NCI-H1436 (cell line): ENCODE measurements around the gene SULT1A2.
"Not testable (repeated sequence)": the region's sequence is repeated elsewhere in the genome, so short reads cannot be mapped to it uniquely, and the experiment has no call there.

Experiments
- DNase-seq: peaks from one replicate; lab custom pipeline; 2025; lab: John Stamatoyannopoulos, UW

The SULT1A2 gene

GRCh38 chr16:28596840-28597691 is at the start of gene SULT1A2:
Gene SULT1A2, minus strand, starts transcription at chr16:28597050. Its CDS starts 1,120 bp downstream, at chr16:28595930.
- no peak for DNase-seq

GRCh38 chr16:28639959-28640358 is 43.1 kb upstream of the SULT1A2 start:
- not testable (repeated sequence) for DNase-seq

GRCh38 chr16:28638359-28638758 is 41.5 kb upstream of the SULT1A2 start:
- not testable (repeated sequence) for DNase-seq

GRCh38 chr16:28637765-28638164 is 40.9 kb upstream of the SULT1A2 start, which contains the start of gene NPIPB8:
Gene NPIPB8, plus strand, starts transcription at chr16:28638065. Its CDS starts 296 bp downstream, at chr16:28638361.
- DNase-seq = not testable (repeated sequence)

- DNase-seq = not testable (repeated sequence)
These were observed 39.4 kb upstream of the SULT1A2 start for GRCh38 chr16:28636093-28636823.

GRCh38 chr16:28630905-28631304 is 34.1 kb upstream of the SULT1A2 start:
- not testable (repeated sequence) for DNase-seq

- DNase-seq = peak; percentile 68
These were observed 26.4 kb upstream of the SULT1A2 start for GRCh38 chr16:28623172-28623711.

GRCh38 chr16:28622532-28623171 is 25.8 kb upstream of the SULT1A2 start:
- not testable (repeated sequence) for DNase-seq

GRCh38 chr16:28621481-28622155 is 24.8 kb upstream of the SULT1A2 start:
- DNase-seq = no peak

- DNase-seq = not testable (repeated sequence)
These were observed 23.5 kb upstream of the SULT1A2 start for GRCh38 chr16:28620316-28620715.

GRCh38 chr16:28617874-28618273 is 21.0 kb upstream of the SULT1A2 start:
- DNase-seq = no peak

- no peak for DNase-seq
These were observed 19.8 kb upstream of the SULT1A2 start for GRCh38 chr16:28616636-28617035.

- not testable (repeated sequence) for DNase-seq
These were observed 19.4 kb upstream of the SULT1A2 start for GRCh38 chr16:28616224-28616577.

- DNase-seq = not testable (repeated sequence)
These were observed 18.8 kb upstream of the SULT1A2 start for GRCh38 chr16:28615486-28616223.

- not testable (repeated sequence) for DNase-seq
These were observed 17.7 kb upstream of the SULT1A2 start for GRCh38 chr16:28614561-28614960.

- not testable (repeated sequence) for DNase-seq
These were observed 17.1 kb upstream of the SULT1A2 start for GRCh38 chr16:28613912-28614311.

- DNase-seq = not testable (repeated sequence)
These were observed 15.8 kb upstream of the SULT1A2 start for GRCh38 chr16:28612359-28613280.

- no peak for DNase-seq
These were observed 13.8 kb upstream of the SULT1A2 start for GRCh38 chr16:28610595-28611191.
